D721Med (cell line): Measurements from ENCODE around the gene IFNA4.

Experiments used
- DNase-seq: peaks from one replicate; pipeline ENCODE4 v3.0.0; 2011; ENCODE audit warnings: low spot score; ENCODE audit not compliant: insufficient read length
- FAIRE-seq: peaks from 2 replicates; lab custom pipeline; 2011; peaks lifted over from hg19 to GRCh38; lab: Jason Lieb, UNC
- TF ChIP-seq, protein P1 (sequence below): IDR thresholded peaks from 2 replicates; pipeline ENCODE4 v1.5.1; 2012; ENCODE audit warnings: mild to moderate bottlenecking, control low read depth; ENCODE audit not compliant: insufficient read depth; ENCODE audit errors: missing control alignments

The IFNA4 gene

GRCh38 chr9:21153336-21154017 is 33.9 kb downstream of the IFNA4 start:
- FAIRE-seq, result no peak
- TF ChIP-seq, protein P1, sequence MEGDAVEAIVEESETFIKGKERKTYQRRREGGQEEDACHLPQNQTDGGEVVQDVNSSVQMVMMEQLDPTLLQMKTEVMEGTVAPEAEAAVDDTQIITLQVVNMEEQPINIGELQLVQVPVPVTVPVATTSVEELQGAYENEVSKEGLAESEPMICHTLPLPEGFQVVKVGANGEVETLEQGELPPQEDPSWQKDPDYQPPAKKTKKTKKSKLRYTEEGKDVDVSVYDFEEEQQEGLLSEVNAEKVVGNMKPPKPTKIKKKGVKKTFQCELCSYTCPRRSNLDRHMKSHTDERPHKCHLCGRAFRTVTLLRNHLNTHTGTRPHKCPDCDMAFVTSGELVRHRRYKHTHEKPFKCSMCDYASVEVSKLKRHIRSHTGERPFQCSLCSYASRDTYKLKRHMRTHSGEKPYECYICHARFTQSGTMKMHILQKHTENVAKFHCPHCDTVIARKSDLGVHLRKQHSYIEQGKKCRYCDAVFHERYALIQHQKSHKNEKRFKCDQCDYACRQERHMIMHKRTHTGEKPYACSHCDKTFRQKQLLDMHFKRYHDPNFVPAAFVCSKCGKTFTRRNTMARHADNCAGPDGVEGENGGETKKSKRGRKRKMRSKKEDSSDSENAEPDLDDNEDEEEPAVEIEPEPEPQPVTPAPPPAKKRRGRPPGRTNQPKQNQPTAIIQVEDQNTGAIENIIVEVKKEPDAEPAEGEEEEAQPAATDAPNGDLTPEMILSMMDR, result no peak
- DNase-seq, result no peak

GRCh38 chr9:21144603-21145002 is 42.8 kb downstream of the IFNA4 start:
- TF ChIP-seq, protein P1, result no peak
- no peak for FAIRE-seq
- DNase-seq, result no peak

DNA sequence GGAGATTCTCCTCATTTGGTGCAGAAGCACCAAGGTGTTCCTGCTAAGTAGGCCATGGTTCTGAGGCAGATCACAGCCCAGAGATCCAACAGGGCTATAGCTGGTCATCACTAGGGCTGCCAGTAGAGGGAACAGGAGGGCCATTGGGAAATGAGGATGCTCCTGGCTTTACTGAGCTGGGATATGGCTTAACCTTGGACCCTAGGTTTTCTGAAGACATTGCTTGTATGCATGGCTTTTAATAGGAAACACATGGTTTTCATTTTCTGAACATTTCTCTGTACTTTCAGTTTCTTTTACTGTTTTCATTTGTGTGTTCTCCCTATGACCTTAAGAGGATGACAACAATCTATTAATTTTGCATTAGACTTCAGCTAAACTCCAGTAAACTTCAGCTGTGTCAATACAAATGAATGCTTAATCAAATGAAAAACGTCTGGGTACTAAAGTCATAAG is 45.9 kb downstream of the IFNA4 start, which contains the start of gene IFNW1:
Gene IFNW1, minus strand, starts transcription at position 406 of the 456 bp plus-strand sequence. Its CDS starts 262 bp downstream, at position 144.
- FAIRE-seq (no peak), DNase-seq (no peak)
- TF ChIP-seq, protein P1, result no peak

GRCh38 chr9:21137020-21137419 is 50.4 kb downstream of the IFNA4 start:
- TF ChIP-seq, protein P1, result no peak
- no peak for FAIRE-seq
- DNase-seq, result no peak
